HG03095 (cell line): Measurements from ENCODE around the gene ITPRIPL2.
A peak's percentile ranks its signal among the peaks of the same experiment; 100 is the strongest.

ENCODE experiments used
- ATAC-seq: cut with Tn5 transposase; IDR thresholded peaks from one replicate; pipeline ENCODE4 v1.9.1; 2021; ENCODE audit warnings: moderate library complexity; ENCODE audit not compliant: unreplicated experiment

ITPRIPL2 gene

GRCh38 chr16:19119564-19119963 lies 5.8 kb downstream of the ITPRIPL2 start:
- ATAC-seq, result no peak

GRCh38 chr16:19123535-19124178 lies 9.9 kb downstream of the ITPRIPL2 start:
- ATAC-seq, result no peak

- no peak for ATAC-seq
Measured at GRCh38 chr16:19126300-19126699, 12.5 kb downstream of the ITPRIPL2 start.

- peak; percentile 43 for ATAC-seq
Measured at GRCh38 chr16:19127205-19127604, 13.4 kb downstream of the ITPRIPL2 start.

GRCh38 chr16:19127674-19128131 lies 13.9 kb downstream of the ITPRIPL2 start:
- peak; percentile 51 for ATAC-seq

GRCh38 chr16:19128454-19129200 lies 14.9 kb downstream of the ITPRIPL2 start:
- ATAC-seq, result no peak

- no peak for ATAC-seq
Measured at GRCh38 chr16:19130385-19130784, 16.6 kb downstream of the ITPRIPL2 start.

GRCh38 chr16:19130852-19131824 lies 17.4 kb downstream of the ITPRIPL2 start:
- no peak for ATAC-seq

- no peak for ATAC-seq
Measured at GRCh38 chr16:19131825-19132218, 18.1 kb downstream of the ITPRIPL2 start.

- ATAC-seq, result no peak
Measured at GRCh38 chr16:19132255-19132654, 18.5 kb downstream of the ITPRIPL2 start.

GRCh38 chr16:19132898-19133297 lies 19.1 kb downstream of the ITPRIPL2 start:
- no peak for ATAC-seq

- ATAC-seq, result no peak
Measured at GRCh38 chr16:19133600-19133999, 19.8 kb downstream of the ITPRIPL2 start.

GRCh38 chr16:19135201-19135842 lies 21.6 kb downstream of the ITPRIPL2 start:
- ATAC-seq, result no peak

- no peak for ATAC-seq
Measured at GRCh38 chr16:19135896-19136438, 22.2 kb downstream of the ITPRIPL2 start.

- no peak for ATAC-seq
Measured at GRCh38 chr16:19136549-19137196, 22.9 kb downstream of the ITPRIPL2 start.

GRCh38 chr16:19137201-19138128 lies 23.7 kb downstream of the ITPRIPL2 start:
- no peak for ATAC-seq

- no peak for ATAC-seq
Measured at GRCh38 chr16:19138601-19139000, 24.8 kb downstream of the ITPRIPL2 start.

GRCh38 chr16:19139436-19140091 lies 25.8 kb downstream of the ITPRIPL2 start:
- ATAC-seq, result no peak
